ENCODE data around the gene CTNNAL1. TPM values are rescaled to one million over a fixed set of nuclear protein-coding genes. Genes with fewer than 3 reads are reported as not detected.

The CTNNAL1 gene
- total RNA-seq, 1 donor from 2014 or later, result 35.2 TPM

GRCh38 chr9:108913391-108913790, 99.9 kb downstream of the CTNNAL1 start:
- no peaks in the 10 kb centered on the region for H3K4me1 ChIP-seq
- no peak overlapping the region for H3K27ac ChIP-seq
- intact Hi-C loops (cut with DNase I), result no loop called here
- no peaks in the 10 kb centered on the region for H3K9me3 ChIP-seq
- no peak overlapping the region for H3K4me3 ChIP-seq
- H3K27me3 ChIP-seq (ENCODE audit: low read depth), result no peaks in the 10 kb centered on the region
- no peak for TF ChIP-seq CTCF (IDR thresholded peaks at IDR 0.05)
- ATAC-seq (no peak), DNase-seq (no peak)
- H3K36me3 ChIP-seq, result peaks cover 89% of the 10 kb centered on the region

GRCh38 chr9:108911820-108912219, 101.5 kb downstream of the CTNNAL1 start:
- TF ChIP-seq CTCF (IDR thresholded peaks at IDR 0.05), result no peak

GRCh38 chr9:108910914-108911313, 102.4 kb downstream of the CTNNAL1 start:
- DNase-seq (no peak), ATAC-seq (no peak)
- no peak overlapping the region for H3K4me3 ChIP-seq
- H3K36me3 ChIP-seq, result peaks cover 89% of the 10 kb centered on the region
- no peak overlapping the region for H3K27ac ChIP-seq
- H3K4me1 ChIP-seq, result no peaks in the 10 kb centered on the region
- H3K9me3 ChIP-seq, result no peaks in the 10 kb centered on the region
- no peak for TF ChIP-seq CTCF (IDR thresholded peaks at IDR 0.05)
- no peaks in the 10 kb centered on the region for H3K27me3 ChIP-seq (ENCODE audit: low read depth)
- intact Hi-C loops (cut with DNase I), result no loop called here

More at GRCh38 chr9:108911820-108912219, 101.5 kb downstream of the CTNNAL1 start:
- Histone ChIP-seq H3K9me3 (no peaks in the 10 kb centered on the region), H3K4me3 (no peak overlapping the region), H3K4me1 (no peaks in the 10 kb centered on the region), H3K27ac (no peak overlapping the region), H3K36me3 (peaks cover 89% of the 10 kb centered on the region), H3K27me3 (ENCODE audit: low read depth) (no peaks in the 10 kb centered on the region)
- DNase-seq, result no peak
- no peak for ATAC-seq
- intact Hi-C loops (cut with DNase I), result no loop called here

- H3K4me3 ChIP-seq, result no peak overlapping the region
- no peak for ATAC-seq
- no peak overlapping the region for H3K27ac ChIP-seq
- no peak for DNase-seq
- no peak for TF ChIP-seq CTCF (IDR thresholded peaks at IDR 0.05)
- no peaks in the 10 kb centered on the region for H3K9me3 ChIP-seq
- peaks cover 89% of the 10 kb centered on the region for H3K36me3 ChIP-seq
- H3K27me3 ChIP-seq (ENCODE audit: low read depth), result no peaks in the 10 kb centered on the region
- no peaks in the 10 kb centered on the region for H3K4me1 ChIP-seq
- intact Hi-C loops (cut with DNase I), result no loop called here
Observed at GRCh38 chr9:108910402-108910801, 102.9 kb downstream of the CTNNAL1 start.

- TF ChIP-seq CTCF (IDR thresholded peaks at IDR 0.05), result no peak
- no peak for DNase-seq
- Histone ChIP-seq H3K9me3 (no peaks in the 10 kb centered on the region), H3K4me1 (no peaks in the 10 kb centered on the region), H3K27me3 (ENCODE audit: low read depth) (no peaks in the 10 kb centered on the region), H3K27ac (no peak overlapping the region), H3K36me3 (peaks cover 96% of the 10 kb centered on the region), H3K4me3 (no peak overlapping the region)
- ATAC-seq, result no peak
- intact Hi-C loops (cut with DNase I), result no loop called here
Observed at GRCh38 chr9:108905494-108905893, 107.8 kb downstream of the CTNNAL1 start.

- intact Hi-C loops (cut with DNase I), result no loop called here
- DNase-seq (no peak), ATAC-seq (no peak)
- no peaks in the 10 kb centered on the region for H3K9me3 ChIP-seq
- H3K4me1 ChIP-seq, result no peaks in the 10 kb centered on the region
- H3K4me3 ChIP-seq, result no peak overlapping the region
- H3K27me3 ChIP-seq (ENCODE audit: low read depth), result no peaks in the 10 kb centered on the region
- H3K36me3 ChIP-seq, result peaks cover 96% of the 10 kb centered on the region
- no peak overlapping the region for H3K27ac ChIP-seq
- no peak for TF ChIP-seq CTCF (IDR thresholded peaks at IDR 0.05)
Observed at GRCh38 chr9:108904161-108904560, 109.1 kb downstream of the CTNNAL1 start.

Measured in lower lobe of right lung (tissue), 2 donors.